GM12865 (cell line): ENCODE data around the gene ADRB1.

Experiments used
- DNase-seq: peaks from one replicate; pipeline ENCODE4 v3.0.0; 2010; ENCODE audit warnings: low read depth
- H3K4me3 ChIP-seq: 2 replicates; pipeline ENCODE4 v1.5.1; 2011; ENCODE audit warnings: mild to moderate bottlenecking, low read depth, low read length, control low read depth
- CTCF ChIP-seq: IDR thresholded peaks from 2 replicates; pipeline ENCODE4 v1.5.1; 2011; ENCODE audit warnings: low read length, control low read depth, low read depth, inconsistent platforms; ENCODE audit not compliant: insufficient read depth; ENCODE audit errors: missing control alignments

ADRB1 gene

GRCh38 chr10:114083040-114083439 is 39.4 kb downstream of the ADRB1 start:
- no peak for TF ChIP-seq CTCF
- no peak for DNase-seq

GRCh38 chr10:114084215-114084614 is 40.5 kb downstream of the ADRB1 start:
- DNase-seq, result no peak
- no peak for TF ChIP-seq CTCF
- no peak overlapping the region for H3K4me3 ChIP-seq

More at GRCh38 chr10:114083040-114083439, 39.4 kb downstream of the ADRB1 start:
- H3K4me3 ChIP-seq, result no peak overlapping the region

GRCh38 chr10:114087255-114087654 is 43.6 kb downstream of the ADRB1 start:
- TF ChIP-seq CTCF, result no peak
- DNase-seq, result no peak
- no peak overlapping the region for H3K4me3 ChIP-seq

- no peak overlapping the region for H3K4me3 ChIP-seq
- no peak for DNase-seq
- TF ChIP-seq CTCF, result no peak
Measured at GRCh38 chr10:114087655-114088054, 44.0 kb downstream of the ADRB1 start.

GRCh38 chr10:114094795-114095194 is 51.1 kb downstream of the ADRB1 start:
- DNase-seq, result peak; percentile 69
- H3K4me3 ChIP-seq, result no peak overlapping the region
- no peak for TF ChIP-seq CTCF

- peak overlapping the region; percentile 30 for H3K4me3 ChIP-seq
- peak; percentile 78 for DNase-seq
- no peak for TF ChIP-seq CTCF
Measured at GRCh38 chr10:114095559-114096337, 52.1 kb downstream of the ADRB1 start.
